HG02763 (cell line): ENCODE results near the gene PI4KB.

Experiments
- ATAC-seq: cut with Tn5 transposase; IDR thresholded peaks from one replicate; pipeline ENCODE4 v1.9.1; 2021; ENCODE audit warnings: mild to moderate bottlenecking, moderate library complexity; ENCODE audit not compliant: unreplicated experiment

PI4KB gene

GRCh38 chr1:151346769-151347522 lies 19.7 kb upstream of the PI4KB start, which contains the start of gene RFX5:
RFX5 (minus strand) TSS chr1:151347252; CDS start chr1:151346320, 932 bp downstream.
- peak; percentile 96 for ATAC-seq

GRCh38 chr1:151346082-151346768 lies 19.0 kb upstream of the PI4KB start:
- no peak for ATAC-seq

- ATAC-seq: no peak
Measured at GRCh38 chr1:151344291-151344690, 17.1 kb upstream of the PI4KB start.

GRCh38 chr1:151343587-151343986 lies 16.4 kb upstream of the PI4KB start:
- ATAC-seq: no peak

GRCh38 chr1:151342569-151342968 lies 15.4 kb upstream of the PI4KB start:
- ATAC-seq: no peak

- ATAC-seq: no peak
Measured at GRCh38 chr1:151342021-151342420, 14.8 kb upstream of the PI4KB start.

- ATAC-seq: no peak
Measured at GRCh38 chr1:151340870-151341754, 13.9 kb upstream of the PI4KB start.

GRCh38 chr1:151336556-151336955 lies 9.3 kb upstream of the PI4KB start:
- no peak for ATAC-seq

- no peak for ATAC-seq
Measured at GRCh38 chr1:151334822-151335221, 7.6 kb upstream of the PI4KB start.

GRCh38 chr1:151327903-151328674 lies 873 bp upstream of the PI4KB start:
- ATAC-seq: peak; percentile 18

- peak; percentile 59 for ATAC-seq
Measured at GRCh38 chr1:151326619-151327222, 495 bp downstream of the PI4KB start.

- ATAC-seq: no peak
Measured at GRCh38 chr1:151325646-151326429, 1.4 kb downstream of the PI4KB start.

GRCh38 chr1:151325231-151325630 lies 2.0 kb downstream of the PI4KB start:
- no peak for ATAC-seq

- no peak for ATAC-seq
Measured at GRCh38 chr1:151324390-151324930, 2.8 kb downstream of the PI4KB start.

- ATAC-seq: no peak
Measured at GRCh38 chr1:151318975-151319374, 8.2 kb downstream of the PI4KB start.

- ATAC-seq: no peak
Measured at GRCh38 chr1:151315565-151316235, 11.5 kb downstream of the PI4KB start.

- ATAC-seq: no peak
Measured at GRCh38 chr1:151314137-151314875, 12.9 kb downstream of the PI4KB start.

- ATAC-seq: no peak
Measured at GRCh38 chr1:151313501-151313900, 13.7 kb downstream of the PI4KB start.
